Measurements from ENCODE around the gene STN1. TPM values are rescaled to one million over a fixed set of nuclear protein-coding genes. Genes with fewer than 3 reads are reported as not detected.

STN1 gene
- total RNA-seq, 2 donors from 2014 or later: 15.5 to 42.7 TPM

- Histone ChIP-seq H3K27ac (no peak overlapping the region), H3K4me1 (replicated peaks) (peaks cover 2% of the 10 kb centered on the region), H3K36me3 (no peaks in the 10 kb centered on the region), H3K9me3 (no peaks in the 10 kb centered on the region), H3K4me3 (no peak overlapping the region), H3K27me3 (replicated peaks; ENCODE audit: insufficient read depth) (no peaks in the 10 kb centered on the region)
- intact Hi-C loops (cut with DNase I): no loop called here
- WGBS: 93% methylated on average over 7 of the region's 7 CpGs
- no peak for DNase-seq (ENCODE audit: low spot score)
- no peak for TF ChIP-seq POLR2AphosphoS5 (IDR thresholded peaks at IDR 0.05)
- TF ChIP-seq POLR2A (IDR thresholded peaks at IDR 0.05): no peak
- TF ChIP-seq CTCF (IDR thresholded peaks at IDR 0.05): no peak
Measured at GRCh38 chr10:103841519-103841918, 76.5 kb downstream of the STN1 start.

GRCh38 chr10:103840740-103841070, 77.3 kb downstream of the STN1 start:
- Histone ChIP-seq H3K36me3 (no peaks in the 10 kb centered on the region), H3K9me3 (no peaks in the 10 kb centered on the region), H3K27me3 (replicated peaks; ENCODE audit: insufficient read depth) (no peaks in the 10 kb centered on the region), H3K4me3 (no peak overlapping the region), H3K4me1 (replicated peaks) (peaks cover 2% of the 10 kb centered on the region), H3K27ac (no peak overlapping the region)
- intact Hi-C loops (cut with DNase I): no loop called here
- DNase-seq (ENCODE audit: low spot score): no peak
- TF ChIP-seq POLR2A (IDR thresholded peaks at IDR 0.05): no peak
- no peak for TF ChIP-seq CTCF (IDR thresholded peaks at IDR 0.05)
- TF ChIP-seq POLR2AphosphoS5 (IDR thresholded peaks at IDR 0.05): no peak
- 66% methylated on average over 4 of the region's 4 CpGs for WGBS

DNA sequence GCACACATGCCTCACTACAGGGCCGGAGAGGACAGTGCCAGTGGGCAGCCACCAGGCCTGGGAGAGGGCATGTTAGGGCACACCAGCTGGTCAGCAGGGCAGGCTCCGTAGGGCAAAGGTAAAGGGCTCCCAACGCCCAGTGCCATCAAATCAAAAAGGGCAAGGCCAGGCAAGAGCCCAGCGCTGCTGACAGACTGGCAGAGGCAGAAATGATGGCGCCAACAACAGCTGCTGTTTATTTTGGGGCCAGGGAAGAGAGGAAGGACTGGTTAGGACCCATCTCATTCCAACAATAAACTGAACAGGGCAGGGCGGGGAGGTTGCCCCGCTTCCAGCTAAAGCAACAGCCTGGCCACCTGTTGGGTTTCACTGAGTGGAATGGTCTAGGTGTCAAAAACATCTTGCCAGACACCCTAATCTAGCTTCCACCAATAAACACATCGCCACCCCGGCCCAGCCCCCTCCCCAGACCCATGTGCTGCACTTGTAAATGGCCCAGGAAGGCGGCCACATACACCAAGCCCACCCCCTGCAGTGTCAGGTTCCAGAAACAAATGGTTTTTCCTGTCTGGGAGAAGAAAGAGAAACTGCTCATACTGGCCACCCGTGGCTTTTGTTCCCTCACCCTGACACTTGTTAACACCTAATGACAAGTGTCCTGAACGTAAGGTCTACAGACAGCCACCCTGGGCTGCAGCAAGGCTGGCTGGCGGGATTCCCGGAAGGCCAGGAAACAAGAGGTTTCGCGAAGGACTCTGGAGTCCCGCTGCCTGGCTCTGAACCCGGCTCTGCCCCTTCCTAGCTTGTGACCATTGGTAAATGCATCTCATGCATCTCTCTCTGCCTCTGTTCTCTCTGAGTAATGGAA, 77.9 kb downstream of the STN1 start:
- no peaks in the 10 kb centered on the region for H3K9me3 ChIP-seq
- H3K36me3 ChIP-seq: no peaks in the 10 kb centered on the region
- 37% methylated on average over 18 of the region's 18 CpGs for WGBS
- TF ChIP-seq POLR2A (IDR thresholded peaks at IDR 0.05) (no peak), POLR2AphosphoS5 (IDR thresholded peaks at IDR 0.05) (peak; percentile 5), CTCF (IDR thresholded peaks at IDR 0.05) (no peak)
- peaks cover 2% of the 10 kb centered on the region for H3K4me1 ChIP-seq (replicated peaks)
- no peaks in the 10 kb centered on the region for H3K27me3 ChIP-seq (replicated peaks; ENCODE audit: insufficient read depth)
- H3K27ac ChIP-seq: peak overlapping the region in 1 of 2 donors; percentile 10
- DNase-seq (ENCODE audit: low spot score): no peak
- H3K4me3 ChIP-seq: no peak overlapping the region
- intact Hi-C loops (cut with DNase I): no loop called here

- intact Hi-C loops (cut with DNase I): no loop called here
- DNase-seq (ENCODE audit: low spot score): no peak
- Histone ChIP-seq H3K9me3 (no peaks in the 10 kb centered on the region), H3K4me3 (no peak overlapping the region), H3K27ac (no peak overlapping the region), H3K36me3 (no peaks in the 10 kb centered on the region), H3K4me1 (replicated peaks) (peaks cover 2% of the 10 kb centered on the region), H3K27me3 (replicated peaks; ENCODE audit: insufficient read depth) (no peaks in the 10 kb centered on the region)
- 46% methylated on average over 9 of the region's 9 CpGs for WGBS
- TF ChIP-seq CTCF (IDR thresholded peaks at IDR 0.05): no peak
- TF ChIP-seq POLR2A (IDR thresholded peaks at IDR 0.05): no peak
- no peak for TF ChIP-seq POLR2AphosphoS5 (IDR thresholded peaks at IDR 0.05)
Measured at GRCh38 chr10:103839519-103839871, 78.5 kb downstream of the STN1 start.
